ENCODE data around the gene WDR38.

- TF ChIP-seq USF2 (IDR thresholded peaks at IDR 0.05; ENCODE audit: borderline replicate concordance, low read depth, low read length) (no peak), EP300 (IDR thresholded peaks at IDR 0.05; ENCODE audit: borderline replicate concordance in 1 of 2, low read depth in 1 of 2, low read length in 1 of 2) (no peak), CTCF (IDR thresholded peaks at IDR 0.05) (no peak), POLR2AphosphoS5 (IDR thresholded peaks at IDR 0.05; ENCODE audit: low read depth, low read length) (no peak)
Observed at GRCh38 chr9:124809741-124810500, 43.3 kb upstream of the WDR38 start.
